AG20443 (cell line): ENCODE results near the gene TMPRSS9.
"Not testable (repeated sequence)": the region's sequence is repeated elsewhere in the genome, so short reads cannot be mapped to it uniquely, and the experiment has no call there.

Experiments
- DNase-seq: peaks from one replicate; pipeline ENCODE4 v3.0.0; 2012; ENCODE audit warnings: low spot score, mixed read lengths

TMPRSS9 gene

GRCh38 chr19:2394054-2394441 lies 34.0 kb downstream of the TMPRSS9 start:
- no peak for DNase-seq

- DNase-seq: no peak
Measured at GRCh38 chr19:2394442-2395292, 34.6 kb downstream of the TMPRSS9 start.

GRCh38 chr19:2395293-2395829 lies 35.3 kb downstream of the TMPRSS9 start:
- not testable (repeated sequence) for DNase-seq

- not testable (repeated sequence) for DNase-seq
Measured at GRCh38 chr19:2397173-2397572, 37.1 kb downstream of the TMPRSS9 start.

GRCh38 chr19:2398735-2399305 lies 38.8 kb downstream of the TMPRSS9 start:
- no peak for DNase-seq

GRCh38 chr19:2399582-2399981 lies 39.5 kb downstream of the TMPRSS9 start:
- no peak for DNase-seq

- no peak for DNase-seq
Measured at GRCh38 chr19:2408247-2408646, 48.2 kb downstream of the TMPRSS9 start.

GRCh38 chr19:2409352-2409912 lies 49.4 kb downstream of the TMPRSS9 start:
- DNase-seq: no peak

- no peak for DNase-seq
Measured at GRCh38 chr19:2410023-2410422, 50.0 kb downstream of the TMPRSS9 start.

- DNase-seq: no peak
Measured at GRCh38 chr19:2411709-2412108, 51.6 kb downstream of the TMPRSS9 start.

- no peak for DNase-seq
Measured at GRCh38 chr19:2412449-2412848, 52.4 kb downstream of the TMPRSS9 start.

GRCh38 chr19:2413159-2413558 lies 53.1 kb downstream of the TMPRSS9 start:
- no peak for DNase-seq

GRCh38 chr19:2413629-2414028 lies 53.6 kb downstream of the TMPRSS9 start:
- no peak for DNase-seq

- no peak for DNase-seq
Measured at GRCh38 chr19:2415281-2415972, 55.4 kb downstream of the TMPRSS9 start.

GRCh38 chr19:2415973-2416319 lies 55.9 kb downstream of the TMPRSS9 start:
- DNase-seq: no peak

- no peak for DNase-seq
Measured at GRCh38 chr19:2416321-2417097, 56.4 kb downstream of the TMPRSS9 start.

- DNase-seq: not testable (repeated sequence)
Measured at GRCh38 chr19:2417436-2417835, 57.4 kb downstream of the TMPRSS9 start.

GRCh38 chr19:2417881-2418406 lies 57.9 kb downstream of the TMPRSS9 start:
- DNase-seq: no peak

GRCh38 chr19:2419754-2420153 lies 59.7 kb downstream of the TMPRSS9 start:
- no peak for DNase-seq

- DNase-seq: no peak
Measured at GRCh38 chr19:2420490-2420889, 60.4 kb downstream of the TMPRSS9 start.

- no peak for DNase-seq
Measured at GRCh38 chr19:2421581-2422306, 61.7 kb downstream of the TMPRSS9 start.
